ENCODE data around the gene BBS10.
"Not testable (repeated sequence)": the region's sequence is repeated elsewhere in the genome, so short reads cannot be mapped to it uniquely, and the experiment has no call there.

Gene BBS10

GRCh38 chr12:76348079-76348901, at the start of gene BBS10:
BBS10 (minus strand) TSS chr12:76348415; CDS start chr12:76348358, 57 bp downstream.
- DNase-seq (ENCODE audit: low spot score) = peak; percentile 87
- no peak for TF ChIP-seq CTCF (IDR thresholded peaks at IDR 0.05; ENCODE audit: extremely low read depth, missing control alignments)

- TF ChIP-seq CTCF (IDR thresholded peaks at IDR 0.05; ENCODE audit: extremely low read depth, missing control alignments) = no peak
- DNase-seq (ENCODE audit: low spot score) = no peak
These were observed 43.2 kb upstream of the BBS10 start for GRCh38 chr12:76391461-76391860.

- no peak for DNase-seq (ENCODE audit: low spot score)
- no peak for TF ChIP-seq CTCF (IDR thresholded peaks at IDR 0.05; ENCODE audit: extremely low read depth, missing control alignments)
These were observed 39.4 kb upstream of the BBS10 start for GRCh38 chr12:76387614-76388013.

GRCh38 chr12:76384560-76384959, 36.3 kb upstream of the BBS10 start:
- TF ChIP-seq CTCF (IDR thresholded peaks at IDR 0.05; ENCODE audit: extremely low read depth, missing control alignments) = no peak
- DNase-seq (ENCODE audit: low spot score) = no peak

GRCh38 chr12:76383988-76384387, 35.8 kb upstream of the BBS10 start:
- no peak for TF ChIP-seq CTCF (IDR thresholded peaks at IDR 0.05; ENCODE audit: extremely low read depth, missing control alignments)
- no peak for DNase-seq (ENCODE audit: low spot score)

- no peak for DNase-seq (ENCODE audit: low spot score)
- TF ChIP-seq CTCF (IDR thresholded peaks at IDR 0.05; ENCODE audit: extremely low read depth, missing control alignments) = no peak
These were observed 31.0 kb upstream of the BBS10 start for GRCh38 chr12:76379261-76379660.

- DNase-seq (ENCODE audit: low spot score) = not testable (repeated sequence)
These were observed 28.7 kb upstream of the BBS10 start for GRCh38 chr12:76376876-76377275.

GRCh38 chr12:76375939-76376338, 27.7 kb upstream of the BBS10 start:
- no peak for DNase-seq (ENCODE audit: low spot score)
- TF ChIP-seq CTCF (IDR thresholded peaks at IDR 0.05; ENCODE audit: extremely low read depth, missing control alignments) = no peak

Data from GM20000 (cell line).